GM23338 (cell line): ENCODE results near the gene HOXA11. TPM values are rescaled to one million over a fixed set of nuclear protein-coding genes. Genes with fewer than 3 reads are reported as not detected.

Experiments
- ETS1 ChIP-seq: IDR thresholded peaks from 2 replicates; pipeline ENCODE4 v1.6.1; 2016; ENCODE audit warnings: antibody characterized with exemption
- EZH2 ChIP-seq: fragments of 200-600 bp; sonication (generic); IDR thresholded peaks from one replicate; pipeline ENCODE4 v1.8.0; 2017; ENCODE audit warnings: antibody characterized with exemption, mild to moderate bottlenecking, low read depth; ENCODE audit not compliant: unreplicated experiment
- EZH2phosphoT487 ChIP-seq: fragments of 200-600 bp; sonication (generic); IDR thresholded peaks from one replicate; pipeline ENCODE4 v1.8.1; 2018; ENCODE audit warnings: antibody characterized with exemption; ENCODE audit not compliant: unreplicated experiment
- JUNB ChIP-seq: IDR thresholded peaks from one replicate; pipeline ENCODE4 v1.6.1; 2016; ENCODE audit warnings: antibody characterized with exemption; ENCODE audit not compliant: unreplicated experiment
- NANOG ChIP-seq: IDR thresholded peaks from 2 replicates; pipeline ENCODE4 v1.6.1; 2016; ENCODE audit warnings: antibody characterized with exemption, borderline replicate concordance
- POLR2AphosphoS5 ChIP-seq: IDR thresholded peaks from 2 replicates; pipeline ENCODE4 v1.6.1; 2016; ENCODE audit warnings: antibody characterized with exemption, low read depth
- STAT1 ChIP-seq: IDR thresholded peaks from one replicate; pipeline ENCODE4 v1.6.1; 2016; ENCODE audit warnings: antibody characterized with exemption; ENCODE audit not compliant: unreplicated experiment
- ZNF114 ChIP-seq: fragments of 250-450 bp; sonication (Bioruptor Pico); IDR thresholded peaks from 2 replicates; pipeline ENCODE4 v1.5.0; 2020; ENCODE audit warnings: mild to moderate bottlenecking, moderate library complexity
- ZNF331 ChIP-seq: fragments of 250-450 bp; sonication (Bioruptor Pico); IDR thresholded peaks from 2 replicates; pipeline ENCODE4 v1.5.0; 2020; ENCODE audit warnings: low read depth, mild to moderate bottlenecking, moderate library complexity
- polyA plus RNA-seq: library from polyadenylated mRNA; unstranded; fragments of >200 nt; fragmentation: Nextera tagmentation; extraction: Ambion mirVana; gene quantifications from 2 replicates; pipeline ENCODE4 v1.2.1, GENCODE V29; 2016
- total RNA-seq: library from RNA; depleted of rRNA; stranded (reverse); fragments of >200 nt; shearing (Covaris generic); gene quantifications from 2 replicates; pipeline ENCODE4 v1.2.3, GENCODE V29; 2014
- TF ChIP-seq, protein P1 (sequence below): fragments of 250-450 bp; sonication (Bioruptor Pico); IDR thresholded peaks from 2 replicates; pipeline ENCODE4 v1.5.0; 2020; ENCODE audit warnings: mild to moderate bottlenecking, moderate library complexity
- TF ChIP-seq, protein P2 (sequence below), 2 experiments: fragments of 200-600 bp in 1 of 2; sonication (generic) in 1 of 2; conservative IDR thresholded peaks; 2 replicates each; pipeline versions ENCODE4 v1.5.1 to v1.6.1; 2016 to 2017; ENCODE audit warnings: antibody characterized with exemption in 2 of 2, low read depth in 2 of 2, mild to moderate bottlenecking in 2 of 2, moderate library complexity in 1 of 2

The HOXA11 gene
- total and polyA plus RNA-seq, 2 experiments from 2014 or later: not detected

DNA sequence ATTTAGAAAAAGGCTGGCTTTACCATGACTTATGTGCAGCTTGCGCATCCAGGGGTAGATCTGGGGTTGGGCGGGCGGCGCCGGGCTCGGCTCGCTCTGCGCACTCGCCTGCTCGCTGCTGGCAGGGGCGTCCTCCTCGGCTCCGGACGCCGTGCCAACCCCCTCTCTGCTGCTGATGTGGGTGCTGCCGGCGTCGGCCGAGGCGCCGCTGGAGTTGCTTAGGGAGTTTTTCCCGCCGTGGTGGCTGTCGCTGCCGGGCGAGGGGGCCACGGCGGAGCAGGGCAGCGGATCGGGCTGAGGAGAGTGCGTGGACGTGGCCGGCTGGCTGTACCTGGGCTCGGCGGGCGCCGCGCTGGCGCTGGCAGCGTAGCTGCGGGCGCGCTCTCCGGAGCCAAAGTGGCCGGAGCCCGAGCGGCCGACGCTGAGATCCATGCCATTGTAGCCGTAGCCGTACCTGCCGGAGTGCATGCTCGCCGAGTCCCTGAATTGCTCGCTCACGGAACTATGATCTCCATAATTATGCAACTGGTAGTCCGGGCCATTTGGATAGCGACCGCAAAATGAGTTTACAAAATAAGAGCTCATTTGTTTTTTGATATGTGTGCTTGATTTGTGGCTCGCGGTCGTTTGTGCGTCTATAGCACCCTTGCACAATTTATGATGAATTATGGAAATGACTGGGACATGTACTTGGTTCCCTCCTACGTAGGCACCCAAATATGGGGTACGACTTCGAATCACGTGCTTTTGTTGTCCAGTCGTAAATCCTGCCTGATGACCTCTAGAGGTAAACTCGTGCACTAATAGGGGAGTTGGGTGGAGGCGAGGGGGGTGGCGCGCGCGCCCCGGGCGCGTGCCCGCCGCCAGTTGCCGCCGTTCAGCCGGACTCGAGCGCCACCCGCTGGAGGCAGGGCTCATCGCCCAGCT, 41.7 kb downstream of the HOXA11 start, which contains the start of gene HOXA5 (continued):
- TF ChIP-seq, protein P1, sequence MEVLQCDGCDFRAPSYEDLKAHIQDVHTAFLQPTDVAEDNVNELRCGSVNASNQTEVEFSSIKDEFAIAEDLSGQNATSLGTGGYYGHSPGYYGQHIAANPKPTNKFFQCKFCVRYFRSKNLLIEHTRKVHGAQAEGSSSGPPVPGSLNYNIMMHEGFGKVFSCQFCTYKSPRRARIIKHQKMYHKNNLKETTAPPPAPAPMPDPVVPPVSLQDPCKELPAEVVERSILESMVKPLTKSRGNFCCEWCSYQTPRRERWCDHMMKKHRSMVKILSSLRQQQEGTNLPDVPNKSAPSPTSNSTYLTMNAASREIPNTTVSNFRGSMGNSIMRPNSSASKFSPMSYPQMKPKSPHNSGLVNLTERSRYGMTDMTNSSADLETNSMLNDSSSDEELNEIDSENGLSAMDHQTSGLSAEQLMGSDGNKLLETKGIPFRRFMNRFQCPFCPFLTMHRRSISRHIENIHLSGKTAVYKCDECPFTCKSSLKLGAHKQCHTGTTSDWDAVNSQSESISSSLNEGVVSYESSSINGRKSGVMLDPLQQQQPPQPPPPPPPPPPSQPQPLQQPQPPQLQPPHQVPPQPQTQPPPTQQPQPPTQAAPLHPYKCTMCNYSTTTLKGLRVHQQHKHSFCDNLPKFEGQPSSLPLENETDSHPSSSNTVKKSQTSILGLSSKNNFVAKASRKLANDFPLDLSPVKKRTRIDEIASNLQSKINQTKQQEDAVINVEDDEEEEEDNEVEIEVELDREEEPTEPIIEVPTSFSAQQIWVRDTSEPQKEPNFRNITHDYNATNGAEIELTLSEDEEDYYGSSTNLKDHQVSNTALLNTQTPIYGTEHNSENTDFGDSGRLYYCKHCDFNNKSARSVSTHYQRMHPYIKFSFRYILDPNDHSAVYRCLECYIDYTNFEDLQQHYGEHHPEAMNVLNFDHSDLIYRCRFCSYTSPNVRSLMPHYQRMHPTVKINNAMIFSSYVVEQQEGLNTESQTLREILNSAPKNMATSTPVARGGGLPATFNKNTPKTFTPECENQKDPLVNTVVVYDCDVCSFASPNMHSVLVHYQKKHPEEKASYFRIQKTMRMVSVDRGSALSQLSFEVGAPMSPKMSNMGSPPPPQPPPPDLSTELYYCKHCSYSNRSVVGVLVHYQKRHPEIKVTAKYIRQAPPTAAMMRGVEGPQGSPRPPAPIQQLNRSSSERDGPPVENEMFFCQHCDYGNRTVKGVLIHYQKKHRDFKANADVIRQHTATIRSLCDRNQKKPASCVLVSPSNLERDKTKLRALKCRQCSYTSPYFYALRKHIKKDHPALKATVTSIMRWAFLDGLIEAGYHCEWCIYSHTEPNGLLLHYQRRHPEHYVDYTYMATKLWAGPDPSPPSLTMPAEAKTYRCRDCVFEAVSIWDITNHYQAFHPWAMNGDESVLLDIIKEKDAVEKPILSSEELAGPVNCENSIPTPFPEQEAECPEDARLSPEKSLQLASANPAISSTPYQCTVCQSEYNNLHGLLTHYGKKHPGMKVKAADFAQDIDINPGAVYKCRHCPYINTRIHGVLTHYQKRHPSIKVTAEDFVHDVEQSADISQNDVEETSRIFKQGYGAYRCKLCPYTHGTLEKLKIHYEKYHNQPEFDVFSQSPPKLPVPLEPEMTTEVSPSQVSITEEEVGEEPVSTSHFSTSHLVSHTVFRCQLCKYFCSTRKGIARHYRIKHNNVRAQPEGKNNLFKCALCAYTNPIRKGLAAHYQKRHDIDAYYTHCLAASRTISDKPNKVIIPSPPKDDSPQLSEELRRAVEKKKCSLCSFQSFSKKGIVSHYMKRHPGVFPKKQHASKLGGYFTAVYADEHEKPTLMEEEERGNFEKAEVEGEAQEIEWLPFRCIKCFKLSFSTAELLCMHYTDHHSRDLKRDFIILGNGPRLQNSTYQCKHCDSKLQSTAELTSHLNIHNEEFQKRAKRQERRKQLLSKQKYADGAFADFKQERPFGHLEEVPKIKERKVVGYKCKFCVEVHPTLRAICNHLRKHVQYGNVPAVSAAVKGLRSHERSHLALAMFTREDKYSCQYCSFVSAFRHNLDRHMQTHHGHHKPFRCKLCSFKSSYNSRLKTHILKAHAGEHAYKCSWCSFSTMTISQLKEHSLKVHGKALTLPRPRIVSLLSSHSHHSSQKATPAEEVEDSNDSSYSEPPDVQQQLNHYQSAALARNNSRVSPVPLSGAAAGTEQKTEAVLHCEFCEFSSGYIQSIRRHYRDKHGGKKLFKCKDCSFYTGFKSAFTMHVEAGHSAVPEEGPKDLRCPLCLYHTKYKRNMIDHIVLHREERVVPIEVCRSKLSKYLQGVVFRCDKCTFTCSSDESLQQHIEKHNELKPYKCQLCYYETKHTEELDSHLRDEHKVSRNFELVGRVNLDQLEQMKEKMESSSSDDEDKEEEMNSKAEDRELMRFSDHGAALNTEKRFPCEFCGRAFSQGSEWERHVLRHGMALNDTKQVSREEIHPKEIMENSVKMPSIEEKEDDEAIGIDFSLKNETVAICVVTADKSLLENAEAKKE: no peak
- TF ChIP-seq, protein P2, sequence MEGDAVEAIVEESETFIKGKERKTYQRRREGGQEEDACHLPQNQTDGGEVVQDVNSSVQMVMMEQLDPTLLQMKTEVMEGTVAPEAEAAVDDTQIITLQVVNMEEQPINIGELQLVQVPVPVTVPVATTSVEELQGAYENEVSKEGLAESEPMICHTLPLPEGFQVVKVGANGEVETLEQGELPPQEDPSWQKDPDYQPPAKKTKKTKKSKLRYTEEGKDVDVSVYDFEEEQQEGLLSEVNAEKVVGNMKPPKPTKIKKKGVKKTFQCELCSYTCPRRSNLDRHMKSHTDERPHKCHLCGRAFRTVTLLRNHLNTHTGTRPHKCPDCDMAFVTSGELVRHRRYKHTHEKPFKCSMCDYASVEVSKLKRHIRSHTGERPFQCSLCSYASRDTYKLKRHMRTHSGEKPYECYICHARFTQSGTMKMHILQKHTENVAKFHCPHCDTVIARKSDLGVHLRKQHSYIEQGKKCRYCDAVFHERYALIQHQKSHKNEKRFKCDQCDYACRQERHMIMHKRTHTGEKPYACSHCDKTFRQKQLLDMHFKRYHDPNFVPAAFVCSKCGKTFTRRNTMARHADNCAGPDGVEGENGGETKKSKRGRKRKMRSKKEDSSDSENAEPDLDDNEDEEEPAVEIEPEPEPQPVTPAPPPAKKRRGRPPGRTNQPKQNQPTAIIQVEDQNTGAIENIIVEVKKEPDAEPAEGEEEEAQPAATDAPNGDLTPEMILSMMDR (conservative IDR thresholded peaks at IDR 0.05; ENCODE audit: low read depth in 2 of 2): peak; percentile 85 to 89
- TF ChIP-seq JUNB: no peak
- TF ChIP-seq EZH2phosphoT487: peak; percentile 68
- TF ChIP-seq ZNF114 (CRISPR knock-in tag): no peak
- no peak for TF ChIP-seq ETS1
- TF ChIP-seq NANOG: no peak
- TF ChIP-seq EZH2: peak; percentile 79
- TF ChIP-seq STAT1: no peak
- TF ChIP-seq POLR2AphosphoS5: no peak
- no peak for TF ChIP-seq ZNF331 (CRISPR knock-in tag)
